Neural cell (in vitro differentiated cells): ENCODE data around the gene PTPRO. TPM values are rescaled to one million over a fixed set of nuclear protein-coding genes. Genes with fewer than 3 reads are reported as not detected.

Experiments
- H2AFZ ChIP-seq: fragments of 200-600, 300-800 bp; sonication (generic), shearing (Covaris generic); 2 replicates; pipeline ENCODE4 v1.6.0; 2014; ENCODE audit warnings: low read depth, mild to moderate bottlenecking, antibody characterized with exemption, low read length, moderate library complexity
- H3F3A ChIP-seq: fragments of 200-600 bp; shearing (Covaris generic); 2 replicates; pipeline ENCODE4 v1.6.1; 2016; ENCODE audit warnings: mild to moderate bottlenecking, moderate library complexity, mixed read lengths, antibody characterized with exemption, low read length; ENCODE audit not compliant: insufficient read depth, poor library complexity, severe bottlenecking
- H3K27ac ChIP-seq: fragments of 200-600, 300-800 bp; sonication (generic), shearing (Covaris generic); 2 replicates; pipeline ENCODE4 v1.5.1; 2014; ENCODE audit warnings: mild to moderate bottlenecking, low read length, moderate library complexity
- H3K27me3 ChIP-seq: fragments of 300-800, 200-600 bp; sonication (generic), shearing (Covaris generic); 2 replicates; pipeline ENCODE4 v1.6.0; 2014; ENCODE audit warnings: mild to moderate bottlenecking, low read depth, low read length, moderate library complexity; ENCODE audit not compliant: insufficient read depth
- H3K36me3 ChIP-seq: fragments of 300-800, 200-600 bp; sonication (generic), shearing (Covaris generic); 2 replicates; pipeline ENCODE4 v1.5.1; 2014; ENCODE audit warnings: mild to moderate bottlenecking, antibody characterized with exemption, low read length, moderate library complexity; ENCODE audit not compliant: insufficient read depth
- H3K4me2 ChIP-seq: fragments of 300-800, 200-600 bp; sonication (generic), shearing (Covaris generic); 2 replicates; pipeline ENCODE4 v1.6.0; 2014; ENCODE audit warnings: mild to moderate bottlenecking, low read length
- H3K4me3 ChIP-seq: fragments of 300-800, 200-600 bp; sonication (generic), shearing (Covaris generic); 2 replicates; pipeline ENCODE4 v1.5.1; 2014; ENCODE audit warnings: mild to moderate bottlenecking, low read length, moderate library complexity
- H3K79me2 ChIP-seq: fragments of 200-600 bp; shearing (Covaris generic); replicated peaks from 2 replicates; pipeline ENCODE4 v1.6.0; 2014; ENCODE audit warnings: mild to moderate bottlenecking, low read length, moderate library complexity; ENCODE audit not compliant: insufficient read depth
- H3K9ac ChIP-seq: fragments of 300-800, 200-600 bp; sonication (generic), shearing (Covaris generic); 2 replicates; pipeline ENCODE4 v1.6.1; 2016; ENCODE audit warnings: mild to moderate bottlenecking, low read length, mixed read lengths
- H3K9me2 ChIP-seq: fragments of 200-600 bp; shearing (Covaris generic); 2 replicates; pipeline ENCODE4 v1.6.1; 2016; ENCODE audit warnings: mild to moderate bottlenecking, low read length, mixed read lengths; ENCODE audit not compliant: insufficient read depth
- H3K9me3 ChIP-seq: fragments of 200-600, 300-800 bp; sonication (generic), shearing (Covaris generic); 2 replicates; pipeline ENCODE4 v1.6.1; 2016; ENCODE audit warnings: mild to moderate bottlenecking, mixed run types, low read length, moderate library complexity, mixed read lengths
- H4K20me1 ChIP-seq: fragments of 200-600 bp; shearing (Covaris generic); 2 replicates; pipeline ENCODE4 v1.6.1; 2016; ENCODE audit warnings: mild to moderate bottlenecking, mixed run types; ENCODE audit not compliant: insufficient read depth
- EP300 ChIP-seq: fragments of 450-650 bp; conservative IDR thresholded peaks from 2 replicates; pipeline ENCODE4 v1.6.1; 2014; ENCODE audit warnings: antibody characterized with exemption, mild to moderate bottlenecking, moderate library complexity; ENCODE audit not compliant: poor library complexity, severe bottlenecking
- EZH2 ChIP-seq: fragments of 200-600, 300-800 bp; shearing (Covaris generic), sonication (generic); IDR thresholded peaks from 2 replicates; pipeline ENCODE4 v1.6.1; 2014; ENCODE audit warnings: antibody characterized with exemption, low read length, borderline replicate concordance, mild to moderate bottlenecking; ENCODE audit not compliant: insufficient read depth, poor library complexity, severe bottlenecking
- MXI1 ChIP-seq: fragments of 450-650 bp; conservative IDR thresholded peaks from 2 replicates; pipeline ENCODE4 v1.6.1; 2014; ENCODE audit warnings: antibody characterized with exemption, mild to moderate bottlenecking; ENCODE audit not compliant: poor library complexity, severe bottlenecking
- POLR2AphosphoS5 ChIP-seq: IDR thresholded peaks from 2 replicates; pipeline ENCODE4 v1.6.1; 2012
- RAD21 ChIP-seq: fragments of 450-650 bp; conservative IDR thresholded peaks from 2 replicates; pipeline ENCODE4 v1.6.1; 2014; ENCODE audit warnings: antibody characterized with exemption, mild to moderate bottlenecking, moderate library complexity
- SMC3 ChIP-seq: fragments of 450-650 bp; conservative IDR thresholded peaks from 2 replicates; pipeline ENCODE4 v1.6.1; 2014; ENCODE audit warnings: antibody characterized with exemption, mild to moderate bottlenecking, moderate library complexity; ENCODE audit not compliant: poor library complexity
- TAF1 ChIP-seq: IDR thresholded peaks from 2 replicates; pipeline ENCODE4 v1.6.1; 2012; ENCODE audit warnings: low read depth
- polyA plus RNA-seq: library from polyadenylated mRNA; depleted of rRNA; stranded (reverse); fragments of >200 nt; gene quantifications from 2 replicates; pipeline ENCODE4 v1.2.3, GENCODE V29; 2014
- TF ChIP-seq, protein P1 (sequence below): fragments of 450-650 bp; IDR thresholded peaks from 2 replicates; pipeline ENCODE4 v1.5.1; 2014; ENCODE audit warnings: antibody characterized with exemption, mild to moderate bottlenecking, moderate library complexity; ENCODE audit not compliant: poor library complexity, severe bottlenecking
- TF ChIP-seq, protein P2 (sequence below): IDR thresholded peaks from 2 replicates; pipeline ENCODE4 v1.6.1; 2012; ENCODE audit warnings: borderline replicate concordance

PTPRO gene
- polyA plus RNA-seq, 1 donor from 2014 or later = 124 TPM

DNA sequence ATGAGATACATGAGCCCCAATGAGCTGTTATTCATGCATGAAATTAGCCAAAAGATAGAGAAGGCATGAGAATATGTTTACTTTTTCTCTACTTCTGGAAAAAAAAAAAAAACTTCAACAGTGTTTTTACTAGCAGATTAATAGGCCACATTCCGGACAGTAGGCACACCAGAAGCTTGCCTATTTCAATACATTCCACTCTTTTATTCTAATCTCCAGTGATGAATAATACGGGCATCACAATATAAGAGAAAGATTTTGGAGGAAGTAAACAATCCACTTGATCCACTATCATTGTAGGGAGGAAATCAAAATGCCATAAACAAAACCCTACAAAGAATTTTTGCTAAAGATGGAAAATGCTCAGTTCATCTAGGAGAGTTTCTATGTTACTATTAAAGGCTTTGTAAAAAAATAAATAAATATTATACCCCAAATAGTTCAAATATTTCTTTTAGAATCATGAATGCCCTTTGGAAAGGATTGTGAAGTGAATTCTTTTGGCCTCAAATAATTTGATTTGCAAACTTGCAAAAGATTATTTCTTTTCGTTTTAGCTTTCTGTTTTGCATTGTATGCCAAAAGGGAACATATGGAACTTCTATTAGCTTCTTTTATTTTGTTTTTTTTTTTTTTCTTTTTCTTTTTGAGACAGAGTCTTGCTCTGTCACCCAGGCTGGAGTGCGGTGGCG lies 234.2 kb downstream of the PTPRO start:
- Histone ChIP-seq H2AFZ (no peak overlapping the region), H3K4me3 (no peak overlapping the region), H3K27me3 (no peaks in the 10 kb centered on the region), H3K9me3 (no peaks in the 10 kb centered on the region), H4K20me1 (no peaks in the 10 kb centered on the region), H3K36me3 (no peaks in the 10 kb centered on the region), H3F3A (no peaks in the 10 kb centered on the region), H3K27ac (no peak overlapping the region), H3K9me2 (no peaks in the 10 kb centered on the region), H3K79me2 (no peaks in the 10 kb centered on the region), H3K4me2 (no peak overlapping the region), H3K9ac (no peak overlapping the region)
- TF ChIP-seq, protein P1, sequence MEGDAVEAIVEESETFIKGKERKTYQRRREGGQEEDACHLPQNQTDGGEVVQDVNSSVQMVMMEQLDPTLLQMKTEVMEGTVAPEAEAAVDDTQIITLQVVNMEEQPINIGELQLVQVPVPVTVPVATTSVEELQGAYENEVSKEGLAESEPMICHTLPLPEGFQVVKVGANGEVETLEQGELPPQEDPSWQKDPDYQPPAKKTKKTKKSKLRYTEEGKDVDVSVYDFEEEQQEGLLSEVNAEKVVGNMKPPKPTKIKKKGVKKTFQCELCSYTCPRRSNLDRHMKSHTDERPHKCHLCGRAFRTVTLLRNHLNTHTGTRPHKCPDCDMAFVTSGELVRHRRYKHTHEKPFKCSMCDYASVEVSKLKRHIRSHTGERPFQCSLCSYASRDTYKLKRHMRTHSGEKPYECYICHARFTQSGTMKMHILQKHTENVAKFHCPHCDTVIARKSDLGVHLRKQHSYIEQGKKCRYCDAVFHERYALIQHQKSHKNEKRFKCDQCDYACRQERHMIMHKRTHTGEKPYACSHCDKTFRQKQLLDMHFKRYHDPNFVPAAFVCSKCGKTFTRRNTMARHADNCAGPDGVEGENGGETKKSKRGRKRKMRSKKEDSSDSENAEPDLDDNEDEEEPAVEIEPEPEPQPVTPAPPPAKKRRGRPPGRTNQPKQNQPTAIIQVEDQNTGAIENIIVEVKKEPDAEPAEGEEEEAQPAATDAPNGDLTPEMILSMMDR = no peak
- TF ChIP-seq POLR2AphosphoS5 (no peak), EZH2 (no peak), RAD21 (no peak), EP300 (no peak), TAF1 (no peak), MXI1 (no peak), SMC3 (no peak)
- TF ChIP-seq, protein P2, sequence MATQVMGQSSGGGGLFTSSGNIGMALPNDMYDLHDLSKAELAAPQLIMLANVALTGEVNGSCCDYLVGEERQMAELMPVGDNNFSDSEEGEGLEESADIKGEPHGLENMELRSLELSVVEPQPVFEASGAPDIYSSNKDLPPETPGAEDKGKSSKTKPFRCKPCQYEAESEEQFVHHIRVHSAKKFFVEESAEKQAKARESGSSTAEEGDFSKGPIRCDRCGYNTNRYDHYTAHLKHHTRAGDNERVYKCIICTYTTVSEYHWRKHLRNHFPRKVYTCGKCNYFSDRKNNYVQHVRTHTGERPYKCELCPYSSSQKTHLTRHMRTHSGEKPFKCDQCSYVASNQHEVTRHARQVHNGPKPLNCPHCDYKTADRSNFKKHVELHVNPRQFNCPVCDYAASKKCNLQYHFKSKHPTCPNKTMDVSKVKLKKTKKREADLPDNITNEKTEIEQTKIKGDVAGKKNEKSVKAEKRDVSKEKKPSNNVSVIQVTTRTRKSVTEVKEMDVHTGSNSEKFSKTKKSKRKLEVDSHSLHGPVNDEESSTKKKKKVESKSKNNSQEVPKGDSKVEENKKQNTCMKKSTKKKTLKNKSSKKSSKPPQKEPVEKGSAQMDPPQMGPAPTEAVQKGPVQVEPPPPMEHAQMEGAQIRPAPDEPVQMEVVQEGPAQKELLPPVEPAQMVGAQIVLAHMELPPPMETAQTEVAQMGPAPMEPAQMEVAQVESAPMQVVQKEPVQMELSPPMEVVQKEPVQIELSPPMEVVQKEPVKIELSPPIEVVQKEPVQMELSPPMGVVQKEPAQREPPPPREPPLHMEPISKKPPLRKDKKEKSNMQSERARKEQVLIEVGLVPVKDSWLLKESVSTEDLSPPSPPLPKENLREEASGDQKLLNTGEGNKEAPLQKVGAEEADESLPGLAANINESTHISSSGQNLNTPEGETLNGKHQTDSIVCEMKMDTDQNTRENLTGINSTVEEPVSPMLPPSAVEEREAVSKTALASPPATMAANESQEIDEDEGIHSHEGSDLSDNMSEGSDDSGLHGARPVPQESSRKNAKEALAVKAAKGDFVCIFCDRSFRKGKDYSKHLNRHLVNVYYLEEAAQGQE = no peak

DNA sequence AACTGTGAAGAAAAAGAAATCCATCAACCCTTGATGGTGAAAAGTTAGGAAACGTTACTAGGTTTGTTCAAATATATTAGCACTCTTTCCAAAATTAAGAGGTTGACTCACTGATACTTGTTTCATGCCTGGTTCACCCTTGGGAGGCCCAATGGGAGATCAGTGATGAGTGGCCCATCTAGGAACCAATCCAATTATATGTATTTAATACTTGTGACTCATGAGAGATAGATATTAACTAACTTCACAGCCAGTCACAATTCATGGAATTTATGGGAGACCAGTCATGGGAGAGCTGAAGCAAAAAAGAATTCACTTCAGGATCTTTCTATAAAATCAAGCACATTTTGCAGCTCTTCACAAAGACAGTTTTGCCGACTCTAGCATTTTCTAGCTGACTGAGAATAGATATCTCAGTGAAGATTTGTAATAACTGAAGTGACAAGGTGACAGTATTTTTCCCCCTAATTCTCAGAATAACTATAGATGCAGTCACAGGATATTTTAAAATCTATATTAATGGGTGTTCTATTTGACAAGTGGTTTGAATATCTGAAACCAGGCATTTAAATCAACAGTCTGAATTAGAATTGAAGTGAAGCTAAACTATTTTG lies 236.7 kb downstream of the PTPRO start:
- Histone ChIP-seq H3F3A (no peaks in the 10 kb centered on the region), H3K4me3 (no peak overlapping the region), H2AFZ (no peak overlapping the region), H3K4me2 (no peak overlapping the region), H3K36me3 (no peaks in the 10 kb centered on the region), H3K79me2 (no peaks in the 10 kb centered on the region), H3K27me3 (no peaks in the 10 kb centered on the region), H3K27ac (peak overlapping the region; percentile 48), H3K9me3 (no peaks in the 10 kb centered on the region), H4K20me1 (no peaks in the 10 kb centered on the region), H3K9ac (no peak overlapping the region), H3K9me2 (no peaks in the 10 kb centered on the region)
- TF ChIP-seq EZH2 (no peak), EP300 (peak; percentile 80), RAD21 (no peak), POLR2AphosphoS5 (peak; percentile 12)
- TF ChIP-seq, protein P2 = no peak
